A673 (cell line): Measurements from ENCODE around the gene ST6GALNAC3.

ENCODE experiments used
- CTCF ChIP-seq: fragments of 300-800, 200-600 bp; sonication (generic); conservative IDR thresholded peaks from 2 replicates; pipeline ENCODE4 v1.5.1; 2017; ENCODE audit warnings: low read depth, mild to moderate bottlenecking, antibody characterized with exemption, low read length, moderate library complexity, mixed read lengths
- EZH2 ChIP-seq: fragments of 200-600 bp; sonication (generic); IDR thresholded peaks from 2 replicates; pipeline ENCODE4 v1.6.1; 2017; ENCODE audit warnings: borderline replicate concordance, low read depth, mild to moderate bottlenecking, mixed read lengths, antibody characterized with exemption, low read length; ENCODE audit not compliant: poor library complexity, severe bottlenecking

- TF ChIP-seq CTCF (no peak), EZH2 (no peak)
Observed at GRCh38 chr1:76426606-76427005, 352.1 kb downstream of the ST6GALNAC3 start.
